Neural cell (in vitro differentiated cells): Measurements from ENCODE around the gene NOB1. TPM values are rescaled to one million over a fixed set of nuclear protein-coding genes. Genes with fewer than 3 reads are reported as not detected.

ENCODE experiments used
- H2AFZ ChIP-seq: fragments of 200-600, 300-800 bp; sonication (generic), shearing (Covaris generic); 2 replicates; pipeline ENCODE4 v1.6.0; 2014; ENCODE audit warnings: low read depth, mild to moderate bottlenecking, antibody characterized with exemption, low read length, moderate library complexity
- H3F3A ChIP-seq: fragments of 200-600 bp; shearing (Covaris generic); 2 replicates; pipeline ENCODE4 v1.6.1; 2016; ENCODE audit warnings: mild to moderate bottlenecking, moderate library complexity, mixed read lengths, antibody characterized with exemption, low read length; ENCODE audit not compliant: insufficient read depth, poor library complexity, severe bottlenecking
- H3K27ac ChIP-seq: fragments of 200-600, 300-800 bp; sonication (generic), shearing (Covaris generic); 2 replicates; pipeline ENCODE4 v1.5.1; 2014; ENCODE audit warnings: mild to moderate bottlenecking, low read length, moderate library complexity
- H3K27me3 ChIP-seq: fragments of 300-800, 200-600 bp; sonication (generic), shearing (Covaris generic); 2 replicates; pipeline ENCODE4 v1.6.0; 2014; ENCODE audit warnings: mild to moderate bottlenecking, low read depth, low read length, moderate library complexity; ENCODE audit not compliant: insufficient read depth
- H3K36me3 ChIP-seq: fragments of 300-800, 200-600 bp; sonication (generic), shearing (Covaris generic); 2 replicates; pipeline ENCODE4 v1.5.1; 2014; ENCODE audit warnings: mild to moderate bottlenecking, antibody characterized with exemption, low read length, moderate library complexity; ENCODE audit not compliant: insufficient read depth
- H3K4me2 ChIP-seq: fragments of 300-800, 200-600 bp; sonication (generic), shearing (Covaris generic); 2 replicates; pipeline ENCODE4 v1.6.0; 2014; ENCODE audit warnings: mild to moderate bottlenecking, low read length
- H3K4me3 ChIP-seq: fragments of 300-800, 200-600 bp; sonication (generic), shearing (Covaris generic); 2 replicates; pipeline ENCODE4 v1.5.1; 2014; ENCODE audit warnings: mild to moderate bottlenecking, low read length, moderate library complexity
- H3K79me2 ChIP-seq: fragments of 200-600 bp; shearing (Covaris generic); replicated peaks from 2 replicates; pipeline ENCODE4 v1.6.0; 2014; ENCODE audit warnings: mild to moderate bottlenecking, low read length, moderate library complexity; ENCODE audit not compliant: insufficient read depth
- H3K9ac ChIP-seq: fragments of 300-800, 200-600 bp; sonication (generic), shearing (Covaris generic); 2 replicates; pipeline ENCODE4 v1.6.1; 2016; ENCODE audit warnings: mild to moderate bottlenecking, low read length, mixed read lengths
- H3K9me2 ChIP-seq: fragments of 200-600 bp; shearing (Covaris generic); 2 replicates; pipeline ENCODE4 v1.6.1; 2016; ENCODE audit warnings: mild to moderate bottlenecking, low read length, mixed read lengths; ENCODE audit not compliant: insufficient read depth
- H3K9me3 ChIP-seq: fragments of 200-600, 300-800 bp; sonication (generic), shearing (Covaris generic); 2 replicates; pipeline ENCODE4 v1.6.1; 2016; ENCODE audit warnings: mild to moderate bottlenecking, mixed run types, low read length, moderate library complexity, mixed read lengths
- H4K20me1 ChIP-seq: fragments of 200-600 bp; shearing (Covaris generic); 2 replicates; pipeline ENCODE4 v1.6.1; 2016; ENCODE audit warnings: mild to moderate bottlenecking, mixed run types; ENCODE audit not compliant: insufficient read depth
- EP300 ChIP-seq: fragments of 450-650 bp; conservative IDR thresholded peaks from 2 replicates; pipeline ENCODE4 v1.6.1; 2014; ENCODE audit warnings: antibody characterized with exemption, mild to moderate bottlenecking, moderate library complexity; ENCODE audit not compliant: poor library complexity, severe bottlenecking
- EZH2 ChIP-seq: fragments of 200-600, 300-800 bp; shearing (Covaris generic), sonication (generic); IDR thresholded peaks from 2 replicates; pipeline ENCODE4 v1.6.1; 2014; ENCODE audit warnings: antibody characterized with exemption, low read length, borderline replicate concordance, mild to moderate bottlenecking; ENCODE audit not compliant: insufficient read depth, poor library complexity, severe bottlenecking
- MXI1 ChIP-seq: fragments of 450-650 bp; conservative IDR thresholded peaks from 2 replicates; pipeline ENCODE4 v1.6.1; 2014; ENCODE audit warnings: antibody characterized with exemption, mild to moderate bottlenecking; ENCODE audit not compliant: poor library complexity, severe bottlenecking
- POLR2AphosphoS5 ChIP-seq: IDR thresholded peaks from 2 replicates; pipeline ENCODE4 v1.6.1; 2012
- RAD21 ChIP-seq: fragments of 450-650 bp; conservative IDR thresholded peaks from 2 replicates; pipeline ENCODE4 v1.6.1; 2014; ENCODE audit warnings: antibody characterized with exemption, mild to moderate bottlenecking, moderate library complexity
- SMC3 ChIP-seq: fragments of 450-650 bp; conservative IDR thresholded peaks from 2 replicates; pipeline ENCODE4 v1.6.1; 2014; ENCODE audit warnings: antibody characterized with exemption, mild to moderate bottlenecking, moderate library complexity; ENCODE audit not compliant: poor library complexity
- TAF1 ChIP-seq: IDR thresholded peaks from 2 replicates; pipeline ENCODE4 v1.6.1; 2012; ENCODE audit warnings: low read depth
- polyA plus RNA-seq: library from polyadenylated mRNA; depleted of rRNA; stranded (reverse); fragments of >200 nt; gene quantifications from 2 replicates; pipeline ENCODE4 v1.2.3, GENCODE V29; 2014
- TF ChIP-seq, protein P1 (sequence below): IDR thresholded peaks from 2 replicates; pipeline ENCODE4 v1.6.1; 2012; ENCODE audit warnings: borderline replicate concordance
- TF ChIP-seq, protein P2 (sequence below): fragments of 450-650 bp; IDR thresholded peaks from 2 replicates; pipeline ENCODE4 v1.5.1; 2014; ENCODE audit warnings: antibody characterized with exemption, mild to moderate bottlenecking, moderate library complexity; ENCODE audit not compliant: poor library complexity, severe bottlenecking

NOB1 gene
- polyA plus RNA-seq, 1 donor from 2014 or later, result 8.7 TPM

DNA sequence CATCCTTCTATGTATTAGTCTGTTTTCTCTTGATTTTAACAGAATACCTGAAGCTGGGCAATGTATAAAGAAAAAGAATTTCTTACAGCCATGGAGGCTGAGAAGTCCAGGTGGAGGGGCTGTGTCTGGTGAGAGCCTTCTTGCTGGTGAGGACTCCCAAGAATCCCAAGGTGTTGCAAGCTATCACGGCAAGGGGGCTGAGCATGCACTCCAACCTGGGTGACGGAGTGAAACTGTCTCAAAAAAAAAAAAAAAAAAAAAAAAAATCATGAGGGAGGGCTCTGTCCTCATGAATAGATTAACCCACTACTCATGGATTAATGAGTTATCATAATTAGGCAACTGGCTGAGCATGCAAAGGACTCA lies 47.8 kb downstream of the NOB1 start:
- H3K27me3 ChIP-seq, result no peaks in the 10 kb centered on the region
- no peak overlapping the region for H3K9ac ChIP-seq
- no peaks in the 10 kb centered on the region for H3K9me3 ChIP-seq
- no peaks in the 10 kb centered on the region for H3K9me2 ChIP-seq
- no peak overlapping the region for H3K27ac ChIP-seq
- TF ChIP-seq EP300 (no peak), RAD21 (no peak), POLR2AphosphoS5 (no peak), SMC3 (no peak), TAF1 (no peak), EZH2 (no peak)
- TF ChIP-seq, protein P1, sequence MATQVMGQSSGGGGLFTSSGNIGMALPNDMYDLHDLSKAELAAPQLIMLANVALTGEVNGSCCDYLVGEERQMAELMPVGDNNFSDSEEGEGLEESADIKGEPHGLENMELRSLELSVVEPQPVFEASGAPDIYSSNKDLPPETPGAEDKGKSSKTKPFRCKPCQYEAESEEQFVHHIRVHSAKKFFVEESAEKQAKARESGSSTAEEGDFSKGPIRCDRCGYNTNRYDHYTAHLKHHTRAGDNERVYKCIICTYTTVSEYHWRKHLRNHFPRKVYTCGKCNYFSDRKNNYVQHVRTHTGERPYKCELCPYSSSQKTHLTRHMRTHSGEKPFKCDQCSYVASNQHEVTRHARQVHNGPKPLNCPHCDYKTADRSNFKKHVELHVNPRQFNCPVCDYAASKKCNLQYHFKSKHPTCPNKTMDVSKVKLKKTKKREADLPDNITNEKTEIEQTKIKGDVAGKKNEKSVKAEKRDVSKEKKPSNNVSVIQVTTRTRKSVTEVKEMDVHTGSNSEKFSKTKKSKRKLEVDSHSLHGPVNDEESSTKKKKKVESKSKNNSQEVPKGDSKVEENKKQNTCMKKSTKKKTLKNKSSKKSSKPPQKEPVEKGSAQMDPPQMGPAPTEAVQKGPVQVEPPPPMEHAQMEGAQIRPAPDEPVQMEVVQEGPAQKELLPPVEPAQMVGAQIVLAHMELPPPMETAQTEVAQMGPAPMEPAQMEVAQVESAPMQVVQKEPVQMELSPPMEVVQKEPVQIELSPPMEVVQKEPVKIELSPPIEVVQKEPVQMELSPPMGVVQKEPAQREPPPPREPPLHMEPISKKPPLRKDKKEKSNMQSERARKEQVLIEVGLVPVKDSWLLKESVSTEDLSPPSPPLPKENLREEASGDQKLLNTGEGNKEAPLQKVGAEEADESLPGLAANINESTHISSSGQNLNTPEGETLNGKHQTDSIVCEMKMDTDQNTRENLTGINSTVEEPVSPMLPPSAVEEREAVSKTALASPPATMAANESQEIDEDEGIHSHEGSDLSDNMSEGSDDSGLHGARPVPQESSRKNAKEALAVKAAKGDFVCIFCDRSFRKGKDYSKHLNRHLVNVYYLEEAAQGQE, result no peak
- TF ChIP-seq, protein P2, sequence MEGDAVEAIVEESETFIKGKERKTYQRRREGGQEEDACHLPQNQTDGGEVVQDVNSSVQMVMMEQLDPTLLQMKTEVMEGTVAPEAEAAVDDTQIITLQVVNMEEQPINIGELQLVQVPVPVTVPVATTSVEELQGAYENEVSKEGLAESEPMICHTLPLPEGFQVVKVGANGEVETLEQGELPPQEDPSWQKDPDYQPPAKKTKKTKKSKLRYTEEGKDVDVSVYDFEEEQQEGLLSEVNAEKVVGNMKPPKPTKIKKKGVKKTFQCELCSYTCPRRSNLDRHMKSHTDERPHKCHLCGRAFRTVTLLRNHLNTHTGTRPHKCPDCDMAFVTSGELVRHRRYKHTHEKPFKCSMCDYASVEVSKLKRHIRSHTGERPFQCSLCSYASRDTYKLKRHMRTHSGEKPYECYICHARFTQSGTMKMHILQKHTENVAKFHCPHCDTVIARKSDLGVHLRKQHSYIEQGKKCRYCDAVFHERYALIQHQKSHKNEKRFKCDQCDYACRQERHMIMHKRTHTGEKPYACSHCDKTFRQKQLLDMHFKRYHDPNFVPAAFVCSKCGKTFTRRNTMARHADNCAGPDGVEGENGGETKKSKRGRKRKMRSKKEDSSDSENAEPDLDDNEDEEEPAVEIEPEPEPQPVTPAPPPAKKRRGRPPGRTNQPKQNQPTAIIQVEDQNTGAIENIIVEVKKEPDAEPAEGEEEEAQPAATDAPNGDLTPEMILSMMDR, result no peak
- no peak overlapping the region for H3K4me2 ChIP-seq
- H3K36me3 ChIP-seq, result peaks cover 4% of the 10 kb centered on the region
- no peak overlapping the region for H3K4me3 ChIP-seq
- no peak overlapping the region for H2AFZ ChIP-seq
- H4K20me1 ChIP-seq, result no peaks in the 10 kb centered on the region
- no peaks in the 10 kb centered on the region for H3F3A ChIP-seq
- no peaks in the 10 kb centered on the region for H3K79me2 ChIP-seq

DNA sequence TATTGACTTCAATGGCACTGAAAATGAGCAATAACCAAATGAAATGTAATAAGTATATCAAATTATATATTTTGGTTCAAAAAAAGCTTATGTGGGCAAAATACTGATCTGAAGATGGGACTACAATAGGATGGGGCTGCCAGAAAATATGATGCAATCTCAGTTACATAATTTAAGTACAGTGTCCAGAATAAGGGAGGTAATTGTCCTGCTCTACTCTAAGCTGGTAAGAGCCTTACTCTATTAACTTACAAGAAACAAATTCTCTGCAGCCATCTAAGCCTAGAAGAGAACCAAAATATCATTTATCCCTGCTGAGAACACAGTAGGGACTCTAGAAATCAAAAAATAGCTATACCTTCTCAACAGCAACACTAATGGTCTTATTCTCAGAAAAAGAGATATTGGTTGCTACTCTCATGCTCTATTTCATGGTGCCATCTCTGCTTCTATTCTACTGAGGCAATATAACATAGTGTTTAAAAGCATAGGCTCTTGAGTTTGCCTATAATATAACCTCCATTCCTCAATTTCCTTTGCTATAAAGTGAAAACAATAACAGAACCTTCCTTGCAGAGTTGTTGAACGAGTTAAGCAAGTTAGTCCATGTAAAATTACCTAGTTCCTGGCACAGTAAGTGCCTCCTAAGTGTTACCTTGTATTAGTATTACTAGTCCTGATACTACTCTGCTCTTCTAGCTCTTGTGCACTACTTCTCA lies 48.3 kb downstream of the NOB1 start:
- Histone ChIP-seq H4K20me1 (no peaks in the 10 kb centered on the region), H3K4me2 (no peak overlapping the region), H3F3A (no peaks in the 10 kb centered on the region), H3K4me3 (no peak overlapping the region), H2AFZ (no peak overlapping the region), H3K27ac (no peak overlapping the region), H3K9me3 (no peaks in the 10 kb centered on the region), H3K9ac (no peak overlapping the region), H3K9me2 (no peaks in the 10 kb centered on the region), H3K36me3 (peaks cover 4% of the 10 kb centered on the region), H3K27me3 (no peaks in the 10 kb centered on the region), H3K79me2 (no peaks in the 10 kb centered on the region)
- no peak for TF ChIP-seq EZH2
- no peak for TF ChIP-seq TAF1
- no peak for TF ChIP-seq EP300
- TF ChIP-seq MXI1, result no peak
- no peak for TF ChIP-seq RAD21
- TF ChIP-seq, protein P1, result no peak
- TF ChIP-seq POLR2AphosphoS5, result no peak
- TF ChIP-seq, protein P2, result no peak
- TF ChIP-seq SMC3, result no peak
